ENCODE data around the gene C9orf78.

Gene C9orf78

GRCh38 chr9:129867136-129868022, 32.3 kb upstream of the C9orf78 start:
- no peak for DNase-seq

- peak; percentile 57 for DNase-seq
Observed at GRCh38 chr9:129866394-129867135, 31.5 kb upstream of the C9orf78 start.

GRCh38 chr9:129865668-129866320, 30.7 kb upstream of the C9orf78 start:
- DNase-seq, result no peak

- peak; percentile 18 for DNase-seq
Observed at GRCh38 chr9:129864991-129865647, 30.0 kb upstream of the C9orf78 start.

GRCh38 chr9:129863059-129863690, 28.1 kb upstream of the C9orf78 start:
- DNase-seq, result peak; percentile 77

- no peak for DNase-seq
Observed at GRCh38 chr9:129861447-129861827, 26.4 kb upstream of the C9orf78 start.

GRCh38 chr9:129860653-129861446, 25.8 kb upstream of the C9orf78 start:
- no peak for DNase-seq

GRCh38 chr9:129858167-129858962, 23.3 kb upstream of the C9orf78 start:
- no peak for DNase-seq

- DNase-seq, result no peak
Observed at GRCh38 chr9:129857207-129857606, 22.1 kb upstream of the C9orf78 start.

- peak; percentile 30 for DNase-seq
Observed at GRCh38 chr9:129854588-129855110, 19.6 kb upstream of the C9orf78 start.

GRCh38 chr9:129853614-129854013, 18.5 kb upstream of the C9orf78 start:
- DNase-seq, result no peak

- no peak for DNase-seq
Observed at GRCh38 chr9:129852579-129852978, 17.5 kb upstream of the C9orf78 start.

- DNase-seq, result no peak
Observed at GRCh38 chr9:129851821-129852220, 16.7 kb upstream of the C9orf78 start.

GRCh38 chr9:129850821-129851550, 15.9 kb upstream of the C9orf78 start:
- no peak for DNase-seq

GRCh38 chr9:129849901-129850300, 14.8 kb upstream of the C9orf78 start:
- no peak for DNase-seq

- no peak for DNase-seq
Observed at GRCh38 chr9:129848712-129849441, 13.8 kb upstream of the C9orf78 start.

- DNase-seq, result no peak
Observed at GRCh38 chr9:129845373-129845772, 10.3 kb upstream of the C9orf78 start.

- DNase-seq, result no peak
Observed at GRCh38 chr9:129841071-129841470, 6.0 kb upstream of the C9orf78 start.

GRCh38 chr9:129840034-129840433, 5.0 kb upstream of the C9orf78 start:
- no peak for DNase-seq
